ENCODE data around the gene KRTAP10-7.

Gene KRTAP10-7

DNA sequence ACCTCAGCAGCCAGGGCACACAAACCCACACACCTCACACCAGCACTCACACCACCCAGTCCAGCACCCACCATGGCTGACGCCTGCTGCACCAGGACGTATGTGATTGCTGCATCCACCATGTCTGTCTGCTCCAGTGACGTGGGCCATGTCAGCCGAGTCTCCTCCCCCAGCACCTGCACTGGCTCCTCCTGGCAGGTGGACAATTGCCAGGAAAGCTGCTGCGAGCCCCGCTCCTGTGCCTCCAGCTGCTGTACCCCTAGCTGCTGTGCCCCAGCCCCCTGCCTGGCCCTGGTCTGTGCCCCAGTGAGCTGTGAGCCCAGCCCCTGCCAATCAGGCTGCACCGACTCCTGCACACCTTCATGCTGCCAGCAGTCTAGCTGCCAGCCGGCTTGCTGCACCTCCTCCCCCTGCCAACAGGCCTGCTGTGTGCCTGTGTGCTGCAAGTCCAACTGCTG lies 11.7 kb downstream of the KRTAP10-7 start, which contains the start of gene KRTAP10-8:
TSS of gene KRTAP10-8 (plus strand) at position 51 of the 458 bp plus-strand sequence. CDS start at position 73, 22 bp downstream.
- H3K27me3 ChIP-seq (replicated peaks; ENCODE audit: control insufficient read depth, insufficient read depth, low read length) = no peaks in the 10 kb centered on the region

DNA sequence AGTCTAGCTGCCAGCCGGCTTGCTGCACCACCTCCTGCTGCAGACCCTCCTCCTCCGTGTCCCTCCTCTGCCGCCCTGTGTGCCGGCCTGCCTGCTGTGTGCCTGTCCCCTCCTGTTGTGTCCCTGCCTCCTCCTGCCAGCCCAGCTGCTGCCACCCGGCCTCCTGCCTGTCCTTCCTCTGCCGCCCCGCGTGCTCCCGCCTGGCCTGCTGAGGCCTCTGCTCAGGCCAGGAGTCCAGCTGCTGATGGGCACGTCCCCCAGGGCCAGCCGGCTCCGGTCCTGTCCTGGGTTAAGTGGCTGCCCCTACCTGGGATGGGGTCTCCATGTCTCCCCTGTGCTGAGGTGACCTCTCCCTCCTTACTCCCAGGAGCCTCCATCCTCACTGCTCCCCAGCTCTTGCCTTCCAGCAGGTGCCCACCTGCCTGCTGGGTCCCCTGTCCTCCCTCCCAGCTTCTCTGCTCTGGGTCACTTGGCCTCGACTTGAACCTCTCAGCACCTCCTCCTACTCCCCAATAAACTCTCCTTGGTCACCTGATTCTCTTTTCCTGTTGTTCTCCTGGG lies 12.4 kb downstream of the KRTAP10-7 start:
- H3K27me3 ChIP-seq (replicated peaks; ENCODE audit: control insufficient read depth, insufficient read depth, low read length) = no peaks in the 10 kb centered on the region
- no peak for DNase-seq (ENCODE audit: extremely low read depth, insufficient read length)
- no peak for TF ChIP-seq CTCF (IDR thresholded peaks at IDR 0.05; ENCODE audit: insufficient read depth, low read length, poor library complexity, severe bottlenecking)
- H3K36me3 ChIP-seq (ENCODE audit: control insufficient read depth, insufficient read depth, low read length) = no peaks in the 10 kb centered on the region
- no peak overlapping the region for H3K4me3 ChIP-seq (replicated peaks; ENCODE audit: low read depth, low read length)

More for the DNA sequence above, 11.7 kb downstream of the KRTAP10-7 start, which contains the start of gene KRTAP10-8:
- TF ChIP-seq CTCF (IDR thresholded peaks at IDR 0.05; ENCODE audit: insufficient read depth, low read length, poor library complexity, severe bottlenecking) = no peak
- no peak for DNase-seq (ENCODE audit: extremely low read depth, insufficient read length)
- Histone ChIP-seq H3K4me3 (replicated peaks; ENCODE audit: low read depth, low read length) (no peak within 1 kb of the TSS), H3K36me3 (ENCODE audit: control insufficient read depth, insufficient read depth, low read length) (no peaks in the 10 kb centered on the region)

- DNase-seq (ENCODE audit: extremely low read depth, insufficient read length) = no peak
- Histone ChIP-seq H3K4me3 (replicated peaks; ENCODE audit: low read depth, low read length) (no peak overlapping the region), H3K27me3 (replicated peaks; ENCODE audit: control insufficient read depth, insufficient read depth, low read length) (no peaks in the 10 kb centered on the region), H3K36me3 (ENCODE audit: control insufficient read depth, insufficient read depth, low read length) (no peaks in the 10 kb centered on the region)
- TF ChIP-seq CTCF (IDR thresholded peaks at IDR 0.05; ENCODE audit: insufficient read depth, low read length, poor library complexity, severe bottlenecking) = no peak
Measured at GRCh38 chr21:44613386-44614155, 13.2 kb downstream of the KRTAP10-7 start.

DNA sequence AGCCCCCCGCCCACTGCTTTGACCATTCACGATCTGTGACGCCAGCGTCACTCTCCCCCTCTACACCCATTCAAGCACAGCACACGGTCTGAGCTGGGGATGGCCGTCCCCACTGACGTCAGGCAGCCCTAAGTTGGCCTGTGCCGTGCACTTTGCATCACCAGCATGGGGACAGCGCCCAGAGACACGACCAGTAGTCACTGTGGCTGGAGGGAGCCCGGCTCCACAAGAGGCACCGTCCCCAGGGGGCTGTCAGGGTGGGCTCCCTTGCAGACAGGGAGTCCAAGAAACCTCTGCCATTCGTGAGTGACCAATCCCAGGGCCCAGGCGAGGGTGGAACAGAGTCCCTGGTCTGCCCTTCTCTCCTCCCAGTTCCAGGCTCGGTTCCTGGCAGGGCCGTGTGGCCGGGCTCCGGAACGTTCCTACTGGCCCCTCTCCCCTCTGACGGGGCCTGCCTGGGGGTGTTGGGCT lies 13.8 kb downstream of the KRTAP10-7 start:
- DNase-seq (ENCODE audit: extremely low read depth, insufficient read length) = no peak
- TF ChIP-seq CTCF (IDR thresholded peaks at IDR 0.05; ENCODE audit: insufficient read depth, low read length, poor library complexity, severe bottlenecking) = no peak
- H3K36me3 ChIP-seq (ENCODE audit: control insufficient read depth, insufficient read depth, low read length) = no peaks in the 10 kb centered on the region
- no peak overlapping the region for H3K4me3 ChIP-seq (replicated peaks; ENCODE audit: low read depth, low read length)
- no peaks in the 10 kb centered on the region for H3K27me3 ChIP-seq (replicated peaks; ENCODE audit: control insufficient read depth, insufficient read depth, low read length)

DNA sequence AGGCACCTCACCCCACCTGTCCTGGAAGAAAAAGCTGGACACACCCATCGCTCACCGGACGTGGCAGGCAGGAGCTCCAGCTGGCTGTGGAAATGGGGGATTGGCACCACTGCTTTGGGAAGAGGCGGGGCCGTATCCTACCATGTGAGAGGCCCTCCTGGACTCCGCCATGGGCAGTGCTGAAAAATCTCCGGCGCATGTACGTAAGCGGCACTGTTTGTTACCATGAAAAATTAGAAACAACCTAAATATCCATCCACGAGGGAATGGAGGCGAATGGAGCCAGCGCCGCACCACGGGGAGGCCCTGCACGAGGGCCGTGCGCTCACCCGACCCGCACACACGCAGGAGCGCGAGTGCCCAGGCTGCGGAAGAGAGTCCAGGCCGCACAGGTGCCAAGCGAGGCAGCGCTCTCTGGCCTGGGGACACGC lies 14.6 kb downstream of the KRTAP10-7 start:
- Histone ChIP-seq H3K27me3 (replicated peaks; ENCODE audit: control insufficient read depth, insufficient read depth, low read length) (no peaks in the 10 kb centered on the region), H3K36me3 (ENCODE audit: control insufficient read depth, insufficient read depth, low read length) (no peaks in the 10 kb centered on the region)

More for the DNA sequence above, 14.6 kb downstream of the KRTAP10-7 start:
- no peak for TF ChIP-seq CTCF (IDR thresholded peaks at IDR 0.05; ENCODE audit: insufficient read depth, low read length, poor library complexity, severe bottlenecking)
- H3K4me3 ChIP-seq (replicated peaks; ENCODE audit: low read depth, low read length) = no peak overlapping the region
- DNase-seq (ENCODE audit: extremely low read depth, insufficient read length) = no peak

Data from GM06990 (cell line).